HepG2 (cell line): ENCODE data around the gene PIGV. TPM values are rescaled to one million over a fixed set of nuclear protein-coding genes. Genes with fewer than 3 reads are reported as not detected.
A peak's percentile ranks its signal among the peaks of the same experiment; 100 is the strongest.

Source experiments
- ATAC-seq: fragments of 200-7000 bp; cut with Tn5 transposase; 3 replicates; pipeline ENCODE4 v1.9.1; 2020; ENCODE audit warnings: mild to moderate bottlenecking, moderate library complexity
- BruUV-seq: library from RNA; stranded (reverse); fragments of 400-500 nt; replicated peaks from 2 replicates; lab custom pipeline; 2021; lab: Mats Ljungman, UMichigan
- CTCF ChIA-PET: fragments of 300-600 bp; formaldehyde crosslinking; extraction: SDS; loops from one replicate; lab custom pipeline; 2021; ENCODE audit warnings: low total read pairs, inconsistent platforms, low intra/inter-chr PET ratio; lab: Yijun Ruan, JAX
- POLR2A ChIA-PET: fragments of 350-600 bp; sonication (Branson Sonifier 250); formaldehyde crosslinking; loops from one replicate; lab custom pipeline; 2020; ENCODE audit warnings: antibody characterized with exemption, inconsistent platforms; lab: Yijun Ruan, JAX
- DNase-seq: peaks from one replicate; pipeline ENCODE4 v3.0.0-alpha.2; 2015; ENCODE audit warnings: low spot score
- FAIRE-seq: peaks from 3 replicates; lab custom pipeline; 2011; peaks lifted over from hg19 to GRCh38; lab: Jason Lieb, UNC
- H2AFZ ChIP-seq: one replicate; pipeline ENCODE4 v1.6.1; 2011; ENCODE audit warnings: low read length, inconsistent platforms
- H3K27ac ChIP-seq: fragments of 300-600 bp; 3 replicates; pipeline ENCODE4 v1.8.0; 2011; ENCODE audit warnings: mixed run types, mild to moderate bottlenecking, mixed read lengths, low read length, inconsistent platforms; ENCODE audit not compliant: insufficient read depth; ENCODE audit errors: extremely low read length
- H3K27me3 ChIP-seq, 2 experiments: fragments of 200-600 bp in 1 of 2; 2 replicates in 1 of 2; 3 replicates in 1 of 2; pipeline versions ENCODE4 v1.6.0 to v1.8.0; 2011; ENCODE audit warnings: low read length in 2 of 2, mild to moderate bottlenecking in 2 of 2, moderate library complexity in 2 of 2, inconsistent platforms in 1 of 2; ENCODE audit not compliant: insufficient read depth in 2 of 2, control insufficient read depth in 1 of 2
- H3K36me3 ChIP-seq, 2 experiments: fragments of 200-600 bp in 1 of 2; replicated peaks in 1 of 2; 2 replicates in 1 of 2; 3 replicates in 1 of 2; pipeline versions ENCODE4 v1.5.1 to v1.8.0; 2011; ENCODE audit warnings: low read length in 2 of 2, inconsistent platforms in 1 of 2; ENCODE audit not compliant: insufficient read depth in 2 of 2, control insufficient read depth in 1 of 2
- H3K4me1 ChIP-seq: 2 replicates; pipeline ENCODE4 v1.5.1; 2012; ENCODE audit warnings: low read length, inconsistent platforms; ENCODE audit not compliant: insufficient read depth
- H3K4me2 ChIP-seq: 2 replicates; pipeline ENCODE4 v1.6.0; 2011; ENCODE audit warnings: low read depth, low read length, inconsistent platforms
- H3K4me3 ChIP-seq, 3 experiments: fragments of 200-600 bp in 1 of 3; sonication (generic), shearing (Covaris generic) in 1 of 3; replicated peaks in 1 of 3; 2 replicates each; pipeline ENCODE4 v1.5.1; 2011 to 2016; ENCODE audit warnings: low read length in 3 of 3, inconsistent platforms in 2 of 3, low read depth in 2 of 3, mild to moderate bottlenecking in 2 of 3, control low read depth in 1 of 3, mixed read lengths in 1 of 3; ENCODE audit not compliant: insufficient read depth in 1 of 3
- H3K79me2 ChIP-seq: one replicate; pipeline ENCODE4 v1.6.1; 2011; ENCODE audit warnings: low read length, inconsistent platforms; ENCODE audit not compliant: insufficient read depth
- H3K9ac ChIP-seq: 2 replicates; pipeline ENCODE4 v1.6.0; 2011; ENCODE audit warnings: mild to moderate bottlenecking, low read depth, low read length, inconsistent platforms; ENCODE audit not compliant: insufficient read depth
- H3K9me3 ChIP-seq: 2 replicates; pipeline ENCODE4 v1.5.1; 2012; ENCODE audit warnings: mild to moderate bottlenecking, low read length
- H4K20me1 ChIP-seq: 2 replicates; pipeline ENCODE4 v1.6.0; 2011; ENCODE audit warnings: inconsistent platforms, mild to moderate bottlenecking, low read length, moderate library complexity; ENCODE audit not compliant: insufficient read depth
- CREBL2 ChIP-seq: sonication (generic); formaldehyde crosslinking; IDR thresholded peaks from 2 replicates; pipeline ENCODE4 v1.8.1; 2023; ENCODE audit warnings: missing genetic modification reagents, mild to moderate bottlenecking, borderline replicate concordance
- FUBP1 ChIP-seq: sonication (generic); formaldehyde crosslinking; IDR thresholded peaks from 2 replicates; pipeline ENCODE4 v1.5.1; 2020; ENCODE audit warnings: missing genetic modification reagents, mild to moderate bottlenecking, borderline replicate concordance
- HDAC2 ChIP-seq: sonication (generic); formaldehyde crosslinking; IDR thresholded peaks from 2 replicates; pipeline ENCODE4 v1.4.0; 2020; ENCODE audit warnings: missing genetic modification reagents
- MED13 ChIP-seq: sonication (generic); formaldehyde crosslinking; IDR thresholded peaks from 2 replicates; pipeline ENCODE4 v1.5.0; 2020; ENCODE audit warnings: missing genetic modification reagents
- NFKBIZ ChIP-seq: IDR thresholded peaks from 2 replicates; pipeline ENCODE4 v1.6.1; 2018; ENCODE audit warnings: missing genetic modification reagents, missing compliant biosample characterization
- RBM22 ChIP-seq: fragments of 200-400 bp; formaldehyde crosslinking; optimal IDR thresholded peaks from 2 replicates; pipeline ENCODE3; 2017; ENCODE audit warnings: mild to moderate bottlenecking, low read length, moderate library complexity
- REL ChIP-seq: sonication (generic); formaldehyde crosslinking; conservative IDR thresholded peaks from 2 replicates; pipeline ENCODE4 v1.8.0; 2022; ENCODE audit warnings: mild to moderate bottlenecking, missing genetic modification reagents, moderate library complexity
- ZNF142 ChIP-seq: sonication (generic); formaldehyde crosslinking; IDR thresholded peaks from 2 replicates; pipeline ENCODE4 v1.4.0; 2020; ENCODE audit warnings: missing genetic modification reagents
- ZNF34 ChIP-seq: sonication (generic); formaldehyde crosslinking; IDR thresholded peaks from 2 replicates; pipeline ENCODE4 v1.4.0; 2020; ENCODE audit warnings: mild to moderate bottlenecking, missing genetic modification reagents, borderline replicate concordance
- ZNF577 ChIP-seq: sonication (generic); formaldehyde crosslinking; IDR thresholded peaks from 2 replicates; pipeline ENCODE4 v1.4.0; 2020; ENCODE audit warnings: mild to moderate bottlenecking, low read depth, missing genetic modification reagents, borderline replicate concordance
- WGBS: methylation state at CpG from one replicate; pipeline ENCODE4 v1.1.6; 2017; ENCODE audit warnings: low lambda C conversion rate; 5-methylcytosine and 5-hydroxymethylcytosine counted together
- in situ Hi-C: cut with HindIII; loops from 2 replicates; pipeline ENCODE4 v1.10.0; 2017; ENCODE audit warnings: low pct_unique_long_range_greater_than_20kb; ENCODE audit not compliant: extremely low pct_ligation_motif_present
- intact Hi-C: fragments of 100-400 bp; cut with micrococcal nuclease; formaldehyde crosslinking; loops from one replicate; pipeline ENCODE4 v1.10.0; 2022; ENCODE audit not compliant: unreplicated experiment
- polyA plus RNA-seq, 8 experiments: library from polyadenylated mRNA; depleted of rRNA in 3 of 8; stranded (reverse) in 7 of 8; unstranded in 1 of 8; fragments of >200 nt; fragmentation: Illumina TruSeq in 4 of 8; extraction: Trizol in 4 of 8; gene quantifications; 2 replicates each; pipeline versions ENCODE4 v1.2.1 to v1.2.3, GENCODE V29; 2011 to 2016; ENCODE audit warnings: low read depth in 4 of 8, missing spikeins in 1 of 8, mixed read lengths in 1 of 8; ENCODE audit not compliant: insufficient read depth in 1 of 8
- total RNA-seq, 5 experiments: library from RNA; depleted of rRNA; stranded (reverse); fragments of >200 nt; fragmentation: Illumina TruSeq; extraction: Trizol; gene quantifications; 2 replicates each; pipeline ENCODE4 v1.2.3, GENCODE V29; 2016; ENCODE audit warnings: low read depth in 1 of 5
- TF ChIP-seq, protein P1 (sequence below): sonication (generic); formaldehyde crosslinking; IDR thresholded peaks from 2 replicates; pipeline ENCODE4 v1.8.1; 2023; ENCODE audit warnings: mild to moderate bottlenecking, inconsistent platforms, moderate library complexity, missing genetic modification reagents, borderline replicate concordance
- TF ChIP-seq, protein P2 (sequence below): sonication (generic); formaldehyde crosslinking; IDR thresholded peaks from 2 replicates; pipeline ENCODE4 v1.4.0; 2020; ENCODE audit warnings: missing genetic modification reagents, borderline replicate concordance

PIGV gene
- total and polyA plus RNA-seq, 2 of the 13 experiments (the other 11 are each of a cell fraction or from before 2014, with no cell fraction given), result 13.5 to 22.7 TPM

DNA sequence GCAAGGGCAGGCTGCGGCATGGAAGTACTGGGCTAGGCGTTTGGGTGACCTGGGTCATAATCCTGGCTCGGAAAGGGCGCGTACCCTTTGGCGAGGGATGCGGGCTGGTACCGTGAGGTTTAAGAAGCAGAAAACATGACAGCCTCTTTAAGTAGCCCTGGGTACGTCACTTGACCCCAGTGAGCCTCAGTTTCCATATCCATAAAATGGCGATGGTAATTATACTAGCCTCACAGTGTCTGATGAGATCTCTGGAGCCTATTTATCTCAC is 700 bp downstream of the PIGV start:
- Histone ChIP-seq H3K27me3 (no peaks in the 10 kb centered on the region; a peak in 1 of 5 replicates), H3K9me3 (no peaks in the 10 kb centered on the region), H3K4me1 (peaks cover 57% of the 10 kb centered on the region), H3K4me3 (peak overlapping the region; percentile 78 to 89 (median 87)), H3K79me2 (peaks cover 6% of the 10 kb centered on the region), H3K27ac (peak overlapping the region; percentile 97), H3K36me3 (no peaks in the 10 kb centered on the region), H3K4me2 (peak overlapping the region; percentile 99), H3K9ac (peak overlapping the region; percentile 98), H2AFZ (no peak overlapping the region), H4K20me1 (no peaks in the 10 kb centered on the region)
- in situ Hi-C loops, result loop anchor here (5.0 kb wide), 2 partner anchors 96 to 186 kb away; no protein-coding TSS in a partner anchor
- FAIRE-seq (no peak), ATAC-seq (no peak), DNase-seq (no peak)
- 0% methylated on average over 2 of the region's 10 CpGs for WGBS
- no TSS peak for BruUV-seq
- ChIA-PET POLR2A (interaction anchor here (1.0 to 7.0 kb wide), 12 partner anchors 17 to 194 kb away, joined by 3 to 127 read pairs (median 6); partner anchors contain the start of genes ARID1A and NR0B2), CTCF (interaction anchor here (1.2 to 3.2 kb wide), 5 partner anchors 14 to 191 kb away, joined by 4 to 44 read pairs (median 8); no protein-coding TSS in a partner anchor)
- intact Hi-C loops, result loop anchor here (5.0 kb wide), 2 partner anchors 91 to 111 kb away; partner anchors contain the start of gene ARID1A
- TF ChIP-seq RBM22 (no peak), HDAC2 (CRISPR knock-in tag) (no peak), REL (CRISPR knock-in tag) (0 out of 2 replicates have a peak, but pooled peaks have one; percentile 19), FUBP1 (CRISPR knock-in tag) (no peak), ZNF142 (CRISPR knock-in tag) (no peak), ZNF577 (CRISPR knock-in tag) (0 out of 2 replicates have a peak, but pooled peaks have one; percentile 23), CREBL2 (CRISPR knock-in tag) (no peak), MED13 (CRISPR knock-in tag) (no peak), ZNF34 (CRISPR knock-in tag) (no peak), NFKBIZ (CRISPR knock-in tag) (no peak)
- TF ChIP-seq, protein P1, sequence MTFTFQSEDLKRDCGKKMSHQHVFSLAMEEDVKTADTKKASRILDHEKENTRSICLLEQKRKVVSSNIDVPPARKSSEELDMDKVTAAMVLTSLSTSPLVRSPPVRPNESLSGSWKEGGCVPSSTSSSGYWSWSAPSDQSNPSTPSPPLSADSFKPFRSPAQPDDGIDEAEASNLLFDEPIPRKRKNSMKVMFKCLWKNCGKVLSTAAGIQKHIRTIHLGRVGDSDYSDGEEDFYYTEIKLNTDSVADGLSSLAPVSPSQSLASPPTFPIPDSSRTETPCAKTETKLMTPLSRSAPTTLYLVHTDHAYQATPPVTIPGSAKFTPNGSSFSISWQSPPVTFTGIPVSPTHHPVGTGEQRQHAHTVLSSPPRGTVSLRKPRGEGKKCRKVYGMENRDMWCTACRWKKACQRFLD (CRISPR knock-in tag), result no peak
- TF ChIP-seq, protein P2, sequence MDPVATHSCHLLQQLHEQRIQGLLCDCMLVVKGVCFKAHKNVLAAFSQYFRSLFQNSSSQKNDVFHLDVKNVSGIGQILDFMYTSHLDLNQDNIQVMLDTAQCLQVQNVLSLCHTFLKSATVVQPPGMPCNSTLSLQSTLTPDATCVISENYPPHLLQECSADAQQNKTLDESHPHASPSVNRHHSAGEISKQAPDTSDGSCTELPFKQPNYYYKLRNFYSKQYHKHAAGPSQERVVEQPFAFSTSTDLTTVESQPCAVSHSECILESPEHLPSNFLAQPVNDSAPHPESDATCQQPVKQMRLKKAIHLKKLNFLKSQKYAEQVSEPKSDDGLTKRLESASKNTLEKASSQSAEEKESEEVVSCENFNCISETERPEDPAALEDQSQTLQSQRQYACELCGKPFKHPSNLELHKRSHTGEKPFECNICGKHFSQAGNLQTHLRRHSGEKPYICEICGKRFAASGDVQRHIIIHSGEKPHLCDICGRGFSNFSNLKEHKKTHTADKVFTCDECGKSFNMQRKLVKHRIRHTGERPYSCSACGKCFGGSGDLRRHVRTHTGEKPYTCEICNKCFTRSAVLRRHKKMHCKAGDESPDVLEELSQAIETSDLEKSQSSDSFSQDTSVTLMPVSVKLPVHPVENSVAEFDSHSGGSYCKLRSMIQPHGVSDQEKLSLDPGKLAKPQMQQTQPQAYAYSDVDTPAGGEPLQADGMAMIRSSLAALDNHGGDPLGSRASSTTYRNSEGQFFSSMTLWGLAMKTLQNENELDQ, result no peak
